Caco-2 (cell line): ENCODE data around the gene IFIH1. TPM values are rescaled to one million over a fixed set of nuclear protein-coding genes. Genes with fewer than 3 reads are reported as not detected.

ENCODE experiments used
- BruUV-seq: library from RNA; stranded (reverse); fragments of 400-500 nt; replicated peaks from 2 replicates; lab custom pipeline; 2021; lab: Mats Ljungman, UMichigan
- CTCF ChIA-PET: fragments of 300-600 bp; sonication (Branson Sonifier 250); formaldehyde crosslinking; loops from one replicate; lab custom pipeline; 2022; ENCODE audit warnings: antibody characterized with exemption; lab: Charles Lee
- POLR2A ChIA-PET: fragments of 300-600 bp; sonication (Branson Sonifier 250); formaldehyde crosslinking; loops from one replicate; lab custom pipeline; 2022; ENCODE audit warnings: antibody characterized with exemption; lab: Charles Lee
- DNase-seq, 2 experiments: peaks; one replicate each; pipeline versions ENCODE4 v3.0.0 to v3.0.0-alpha.2; 2020 to 2022
- H3K27me3 ChIP-seq: replicated peaks from 2 replicates; pipeline ENCODE4 v1.6.0; 2011; ENCODE audit warnings: low read length; ENCODE audit not compliant: control insufficient read depth, insufficient read depth
- H3K36me3 ChIP-seq: 2 replicates; pipeline ENCODE4 v1.5.1; 2011; ENCODE audit warnings: low read length; ENCODE audit not compliant: control insufficient read depth, insufficient read depth
- H3K4me1 ChIP-seq: fragments of 250-450 bp; sonication (Bioruptor Pico); 2 replicates; pipeline ENCODE4 v1.5.1; 2020; ENCODE audit warnings: mild to moderate bottlenecking
- H3K4me3 ChIP-seq: 2 replicates; pipeline ENCODE4 v1.5.1; 2011; ENCODE audit warnings: low read depth, mild to moderate bottlenecking, control low read depth, low read length
- H3K9me3 ChIP-seq: fragments of 250-450 bp; sonication (Bioruptor Pico); 2 replicates; pipeline ENCODE4 v1.5.1; 2020; ENCODE audit warnings: mild to moderate bottlenecking, moderate library complexity
- H3K27ac Mint-ChIP-seq: one replicate; pipeline ENCODE4 v1.8.0; 2022; ENCODE audit warnings: mixed read lengths; ENCODE audit not compliant: unreplicated experiment
- H3K27me3 Mint-ChIP-seq: one replicate; pipeline ENCODE4 v1.8.0; 2022; ENCODE audit warnings: mixed read lengths; ENCODE audit not compliant: insufficient read depth, unreplicated experiment
- H3K36me3 Mint-ChIP-seq: one replicate; pipeline ENCODE4 v1.8.0; 2022; ENCODE audit warnings: mild to moderate bottlenecking, mixed read lengths; ENCODE audit not compliant: insufficient read depth, unreplicated experiment
- H3K4me1 Mint-ChIP-seq: one replicate; pipeline ENCODE4 v1.8.0; 2022; ENCODE audit warnings: low read depth, mixed read lengths; ENCODE audit not compliant: unreplicated experiment
- H3K4me3 Mint-ChIP-seq: one replicate; pipeline ENCODE4 v1.8.0; 2022; ENCODE audit warnings: mild to moderate bottlenecking, moderate library complexity, mixed read lengths; ENCODE audit not compliant: unreplicated experiment
- H3K9me3 Mint-ChIP-seq: one replicate; pipeline ENCODE4 v1.8.0; 2022; ENCODE audit warnings: mixed read lengths; ENCODE audit not compliant: unreplicated experiment
- CTCF ChIP-seq, 2 experiments: fragments of 200-600 bp in 1 of 2; IDR thresholded peaks; 1 replicate in 1 of 2; 2 replicates in 1 of 2; pipeline versions ENCODE4 v1.5.1 to v1.8.0; 2011 to 2022; ENCODE audit warnings: antibody characterized with exemption in 1 of 2, control low read depth in 1 of 2, inconsistent platforms in 1 of 2, low read depth in 1 of 2, low read length in 1 of 2, mild to moderate bottlenecking in 1 of 2, moderate library complexity in 1 of 2; ENCODE audit not compliant: insufficient read depth in 1 of 2, severe bottlenecking in 1 of 2, unreplicated experiment in 1 of 2
- intact Hi-C: fragments of 100-400 bp; cut with micrococcal nuclease; formaldehyde crosslinking; loops from one replicate; pipeline ENCODE4 v1.10.0; 2022; ENCODE audit not compliant: unreplicated experiment
- total RNA-seq: library from RNA; stranded (reverse); gene quantifications from 2 replicates; pipeline ENCODE4 v1.2.3, GENCODE V29; 2022

Gene IFIH1
- total RNA-seq, 1 experiment from 2014 or later: 3.4 TPM

- BruUV-seq: no TSS peak
- ChIA-PET POLR2A (no interaction called here), CTCF (no interaction called here)
- Histone ChIP-seq H3K9me3 (no peaks in the 10 kb centered on the region), H3K4me1 (no peaks in the 10 kb centered on the region), H3K27me3 (no peaks in the 10 kb centered on the region), H3K36me3 (no peaks in the 10 kb centered on the region), H3K4me3 (no peak overlapping the region)
- no peaks in the 10 kb centered on the region for H3K27me3 Mint-ChIP-seq
- intact Hi-C loops: no loop called here
- no peaks in the 10 kb centered on the region for H3K36me3 Mint-ChIP-seq
- H3K4me1 Mint-ChIP-seq: no peaks in the 10 kb centered on the region
- H3K4me3 Mint-ChIP-seq: peak overlapping the region; percentile 28
- no peak for DNase-seq
- H3K9me3 Mint-ChIP-seq: no peaks in the 10 kb centered on the region
- H3K27ac Mint-ChIP-seq: no peak overlapping the region
- TF ChIP-seq CTCF (IDR thresholded peaks at IDR 0.05; ENCODE audit: insufficient read depth in 1 of 2, low read depth in 1 of 2, low read length in 1 of 2, severe bottlenecking in 1 of 2, unreplicated experiment in 1 of 2): no peak
These were observed 1.9 kb downstream of the IFIH1 start for GRCh38 chr2:162316590-162316989.

GRCh38 chr2:162315938-162316337 lies 2.5 kb downstream of the IFIH1 start:
- Histone ChIP-seq H3K36me3 (no peaks in the 10 kb centered on the region), H3K27me3 (no peaks in the 10 kb centered on the region), H3K4me1 (no peaks in the 10 kb centered on the region), H3K4me3 (no peak overlapping the region), H3K9me3 (no peaks in the 10 kb centered on the region)
- ChIA-PET CTCF (interaction anchor here (0.8 kb wide), 1 partner anchor 18 kb away, joined by 3 read pairs; no protein-coding TSS in a partner anchor), POLR2A (no interaction called here)
- no peaks in the 10 kb centered on the region for H3K4me1 Mint-ChIP-seq
- no peaks in the 10 kb centered on the region for H3K9me3 Mint-ChIP-seq
- TF ChIP-seq CTCF (IDR thresholded peaks at IDR 0.05; ENCODE audit: insufficient read depth in 1 of 2, low read depth in 1 of 2, low read length in 1 of 2, severe bottlenecking in 1 of 2, unreplicated experiment in 1 of 2): no peak
- intact Hi-C loops: no loop called here
- no peak overlapping the region for H3K4me3 Mint-ChIP-seq
- H3K36me3 Mint-ChIP-seq: no peaks in the 10 kb centered on the region
- H3K27me3 Mint-ChIP-seq: no peaks in the 10 kb centered on the region
- no TSS peak for BruUV-seq
- no peak for DNase-seq
- H3K27ac Mint-ChIP-seq: no peak overlapping the region

- ChIA-PET POLR2A (no interaction called here), CTCF (no interaction called here)
- Histone ChIP-seq H3K9me3 (no peaks in the 10 kb centered on the region), H3K36me3 (no peaks in the 10 kb centered on the region), H3K4me3 (no peak overlapping the region), H3K4me1 (no peaks in the 10 kb centered on the region), H3K27me3 (no peaks in the 10 kb centered on the region)
- H3K9me3 Mint-ChIP-seq: no peaks in the 10 kb centered on the region
- TF ChIP-seq CTCF (IDR thresholded peaks at IDR 0.05; ENCODE audit: insufficient read depth in 1 of 2, low read depth in 1 of 2, low read length in 1 of 2, severe bottlenecking in 1 of 2, unreplicated experiment in 1 of 2): no peak
- H3K36me3 Mint-ChIP-seq: no peaks in the 10 kb centered on the region
- intact Hi-C loops: no loop called here
- no peak overlapping the region for H3K4me3 Mint-ChIP-seq
- DNase-seq: no peak
- H3K27ac Mint-ChIP-seq: no peak overlapping the region
- no peaks in the 10 kb centered on the region for H3K4me1 Mint-ChIP-seq
- H3K27me3 Mint-ChIP-seq: peaks cover 3% of the 10 kb centered on the region
- no TSS peak for BruUV-seq
These were observed 5.6 kb downstream of the IFIH1 start for GRCh38 chr2:162312853-162313252.
